ENCODE data around the gene KIZ.

Gene KIZ

GRCh38 chr20:21125849-21126580, at the start of gene KIZ:
TSS of gene KIZ (plus strand) at chr20:21126082. CDS start at chr20:21126116, 34 bp downstream.
- peak; percentile 94 to 97 for DNase-seq
- intact Hi-C loops (cut with DNase I; ENCODE audit: low total_unique reads): loop anchor here (5.0 to 10.0 kb wide), 3 partner anchors 56 to 411 kb away; partner anchors contain the start of genes RALGAPA2 and XRN2

GRCh38 chr20:21077809-21078345, 48.0 kb upstream of the KIZ start:
- intact Hi-C loops (cut with DNase I; ENCODE audit: low total_unique reads): no loop called here
- Histone ChIP-seq H3K27me3 (peaks cover 0 to 7% of the 10 kb centered on the region in 2 donors), H3K36me3 (no peaks in the 10 kb centered on the region), H3K4me3 (no peak overlapping the region), H3K27ac (no peak overlapping the region), H3K4me1 (no peaks in the 10 kb centered on the region), H3K9me3 (no peaks in the 10 kb centered on the region)
- TF ChIP-seq CTCF (IDR thresholded peaks at IDR 0.05): no peak
- DNase-seq: no peak

More at GRCh38 chr20:21125849-21126580, at the start of gene KIZ:
- H3K27me3 ChIP-seq: no peaks in the 10 kb centered on the region
- H3K9me3 ChIP-seq: no peaks in the 10 kb centered on the region
- H3K27ac ChIP-seq: peak within 1 kb of the TSS; percentile 86 to 89
- peaks cover 0 to 5% (median 0%) of the 10 kb centered on the region in 3 donors for H3K36me3 ChIP-seq
- peak; percentile 50 to 52 for TF ChIP-seq CTCF (IDR thresholded peaks at IDR 0.05)
- peaks cover 0 to 18% (median 7%) of the 10 kb centered on the region in 4 donors for H3K4me1 ChIP-seq
- peak within 1 kb of the TSS; percentile 83 to 89 for H3K4me3 ChIP-seq

- intact Hi-C loops (cut with DNase I; ENCODE audit: low total_unique reads): no loop called here
- TF ChIP-seq CTCF (IDR thresholded peaks at IDR 0.05): no peak
- peaks cover 0 to 7% of the 10 kb centered on the region in 2 donors for H3K27me3 ChIP-seq
Measured at GRCh38 chr20:21082584-21082983, 43.3 kb upstream of the KIZ start.

GRCh38 chr20:21083825-21084325, 42.0 kb upstream of the KIZ start:
- no peak overlapping the region for H3K27ac ChIP-seq
- H3K4me3 ChIP-seq: no peak overlapping the region
- DNase-seq: no peak
- H3K27me3 ChIP-seq: peaks cover 0 to 11% of the 10 kb centered on the region in 2 donors
- no peaks in the 10 kb centered on the region for H3K36me3 ChIP-seq
- intact Hi-C loops (cut with DNase I; ENCODE audit: low total_unique reads): no loop called here
- no peak for TF ChIP-seq CTCF (IDR thresholded peaks at IDR 0.05)
- H3K9me3 ChIP-seq: no peaks in the 10 kb centered on the region
- no peaks in the 10 kb centered on the region for H3K4me1 ChIP-seq

More at GRCh38 chr20:21082584-21082983, 43.3 kb upstream of the KIZ start:
- Histone ChIP-seq H3K36me3 (no peaks in the 10 kb centered on the region), H3K9me3 (no peaks in the 10 kb centered on the region), H3K4me3 (no peak overlapping the region), H3K27ac (no peak overlapping the region), H3K4me1 (no peaks in the 10 kb centered on the region)
- no peak for DNase-seq

- no peaks in the 10 kb centered on the region for H3K9me3 ChIP-seq
- no peak for DNase-seq
- H3K4me1 ChIP-seq: no peaks in the 10 kb centered on the region
- TF ChIP-seq CTCF (IDR thresholded peaks at IDR 0.05): no peak
- H3K27me3 ChIP-seq: peaks cover 0 to 36% of the 10 kb centered on the region in 2 donors
- intact Hi-C loops (cut with DNase I; ENCODE audit: low total_unique reads): no loop called here
- no peaks in the 10 kb centered on the region for H3K36me3 ChIP-seq
- no peak overlapping the region for H3K27ac ChIP-seq
- H3K4me3 ChIP-seq: no peak overlapping the region
Measured at GRCh38 chr20:21087862-21088540, 37.9 kb upstream of the KIZ start.

All from tibial artery (tissue), 4 donors.